HG02623 (cell line): Measurements from ENCODE around the gene RPS6KA2.
A peak's percentile ranks its signal among the peaks of the same experiment; 100 is the strongest.
"Not testable (repeated sequence)": the region's sequence is repeated elsewhere in the genome, so short reads cannot be mapped to it uniquely, and the experiment has no call there.

Experiments
- ATAC-seq: cut with Tn5 transposase; IDR thresholded peaks from one replicate; pipeline ENCODE4 v1.9.1; 2021; ENCODE audit warnings: moderate library complexity; ENCODE audit not compliant: unreplicated experiment

The RPS6KA2 gene

GRCh38 chr6:166636191-166636933 lies 9.3 kb upstream of the RPS6KA2 start:
- no peak for ATAC-seq

GRCh38 chr6:166635013-166635970 lies 8.2 kb upstream of the RPS6KA2 start:
- no peak for ATAC-seq

GRCh38 chr6:166634581-166634980 lies 7.5 kb upstream of the RPS6KA2 start:
- ATAC-seq = not testable (repeated sequence)

- no peak for ATAC-seq
Measured at GRCh38 chr6:166633732-166634535, 6.9 kb upstream of the RPS6KA2 start.

GRCh38 chr6:166632731-166633130 lies 5.7 kb upstream of the RPS6KA2 start:
- ATAC-seq = no peak

- no peak for ATAC-seq
Measured at GRCh38 chr6:166630462-166630861, 3.4 kb upstream of the RPS6KA2 start.

GRCh38 chr6:166629628-166630027 lies 2.6 kb upstream of the RPS6KA2 start:
- ATAC-seq = no peak

GRCh38 chr6:166627875-166628801 lies 1.1 kb upstream of the RPS6KA2 start:
- ATAC-seq = peak; percentile 24

- no peak for ATAC-seq
Measured at GRCh38 chr6:166626177-166627032, 646 bp downstream of the RPS6KA2 start.

- ATAC-seq = no peak
Measured at GRCh38 chr6:166625356-166625755, 1.7 kb downstream of the RPS6KA2 start.

GRCh38 chr6:166624275-166624674 lies 2.8 kb downstream of the RPS6KA2 start:
- no peak for ATAC-seq

GRCh38 chr6:166623318-166623717 lies 3.7 kb downstream of the RPS6KA2 start:
- no peak for ATAC-seq

GRCh38 chr6:166621114-166621540 lies 5.9 kb downstream of the RPS6KA2 start:
- no peak for ATAC-seq

- no peak for ATAC-seq
Measured at GRCh38 chr6:166620478-166621113, 6.5 kb downstream of the RPS6KA2 start.

- ATAC-seq = no peak
Measured at GRCh38 chr6:166619912-166620311, 7.1 kb downstream of the RPS6KA2 start.

GRCh38 chr6:166618866-166619761 lies 7.9 kb downstream of the RPS6KA2 start:
- no peak for ATAC-seq

GRCh38 chr6:166618251-166618650 lies 8.8 kb downstream of the RPS6KA2 start:
- ATAC-seq = no peak

- ATAC-seq = no peak
Measured at GRCh38 chr6:166617359-166617758, 9.7 kb downstream of the RPS6KA2 start.
